Measurements from ENCODE around the gene RPN2. TPM values are rescaled to one million over a fixed set of nuclear protein-coding genes. Genes with fewer than 3 reads are reported as not detected.
A peak's percentile ranks its signal among the peaks of the same experiment; 100 is the strongest.

RPN2 gene
- total and polyA plus RNA-seq, 2 of the 13 experiments (the other 11 are each of a cell fraction or from before 2014, with no cell fraction given) = 587 to 1,818 TPM

- TF ChIP-seq ZNF318 (CRISPR knock-in tag; IDR thresholded peaks at IDR 0.05) = no peak
- no peak for TF ChIP-seq ZNF564 (CRISPR knock-in tag; IDR thresholded peaks at IDR 0.05)
- TF ChIP-seq SRSF4 (IDR thresholded peaks at IDR 0.05; ENCODE audit: low read depth, low read length, poor library complexity, severe bottlenecking) = no peak
- no peak for TF ChIP-seq CBX2 (IDR thresholded peaks at IDR 0.05; ENCODE audit: low read depth, low read length)
- TF ChIP-seq CBX2 (CRISPR knock-in tag; IDR thresholded peaks at IDR 0.05; ENCODE audit: low read depth) = no peak
- no peak; the same call in 1 of the 2 replicates for TF ChIP-seq ZNF709 (CRISPR knock-in tag; IDR thresholded peaks at IDR 0.05)
- peak; percentile 72; the same call in 1 of the 2 replicates for TF ChIP-seq JUND (CRISPR knock-in tag; IDR thresholded peaks at IDR 0.05)
- TF ChIP-seq NR0B2 (CRISPR knock-in tag; IDR thresholded peaks at IDR 0.05) = no peak
- no peak for TF ChIP-seq ZNF639 (CRISPR knock-in tag; conservative IDR thresholded peaks at IDR 0.05)
- TF ChIP-seq ZNF549 (CRISPR knock-in tag; IDR thresholded peaks at IDR 0.05) = no peak
- peak; percentile 91 for TF ChIP-seq TARDBP (CRISPR knock-in tag; IDR thresholded peaks at IDR 0.05)
- no peak for TF ChIP-seq RORA (CRISPR knock-in tag; IDR thresholded peaks at IDR 0.05)
- TF ChIP-seq ZNF317 (CRISPR knock-in tag; IDR thresholded peaks at IDR 0.05) = no peak
- no peak for TF ChIP-seq GRHL1 (CRISPR knock-in tag; conservative IDR thresholded peaks at IDR 0.05)
- TF ChIP-seq ZUFSP (CRISPR knock-in tag; IDR thresholded peaks at IDR 0.05; ENCODE audit: borderline replicate concordance) = no peak
Measured at GRCh38 chr20:37285664-37286374, 106.7 kb downstream of the RPN2 start (continued).

Data from HepG2 (cell line).